ENCODE measurements around the gene MAP3K7CL.
"Not testable (repeated sequence)": the region's sequence is repeated elsewhere in the genome, so short reads cannot be mapped to it uniquely, and the experiment has no call there.

Gene MAP3K7CL

DNA sequence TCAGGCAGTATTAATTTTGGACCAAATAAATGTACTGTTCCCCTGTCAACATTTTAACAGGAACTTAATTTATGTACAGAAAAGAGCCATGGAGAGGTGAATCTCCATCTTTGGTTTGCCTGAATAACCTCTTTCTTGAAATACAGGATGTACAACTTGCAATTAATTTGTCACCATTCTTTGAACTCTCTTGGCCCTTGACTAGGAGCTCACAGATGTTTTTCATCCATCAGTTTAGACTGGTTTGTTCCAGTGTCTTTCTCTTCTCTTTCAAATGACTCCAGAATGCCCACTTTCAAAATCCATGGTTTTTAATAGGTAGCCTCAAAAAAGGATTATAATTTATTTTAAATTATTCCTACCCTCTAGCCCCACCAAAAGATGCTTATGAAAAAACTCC lies 5.0 kb downstream of the MAP3K7CL start:
- no peak for DNase-seq

DNA sequence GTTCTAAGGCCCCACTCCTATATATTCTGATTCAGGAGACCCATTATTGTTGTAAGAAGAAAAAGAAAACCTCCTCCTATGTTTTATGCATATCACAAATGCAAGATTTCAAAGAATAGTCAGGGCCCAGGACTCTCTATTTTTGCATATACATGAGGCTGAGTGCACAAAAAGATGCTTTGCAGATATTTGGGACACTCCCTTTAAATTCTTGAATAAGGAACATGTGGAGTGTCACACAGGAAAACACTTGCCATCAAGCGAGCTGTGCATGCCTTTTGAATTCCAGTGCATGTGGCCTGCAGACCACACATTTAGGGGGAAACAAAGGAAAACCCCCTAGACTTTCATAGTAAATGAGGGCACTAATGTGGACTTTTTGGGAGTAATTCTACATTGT lies 5.6 kb downstream of the MAP3K7CL start:
- DNase-seq, result no peak

DNA sequence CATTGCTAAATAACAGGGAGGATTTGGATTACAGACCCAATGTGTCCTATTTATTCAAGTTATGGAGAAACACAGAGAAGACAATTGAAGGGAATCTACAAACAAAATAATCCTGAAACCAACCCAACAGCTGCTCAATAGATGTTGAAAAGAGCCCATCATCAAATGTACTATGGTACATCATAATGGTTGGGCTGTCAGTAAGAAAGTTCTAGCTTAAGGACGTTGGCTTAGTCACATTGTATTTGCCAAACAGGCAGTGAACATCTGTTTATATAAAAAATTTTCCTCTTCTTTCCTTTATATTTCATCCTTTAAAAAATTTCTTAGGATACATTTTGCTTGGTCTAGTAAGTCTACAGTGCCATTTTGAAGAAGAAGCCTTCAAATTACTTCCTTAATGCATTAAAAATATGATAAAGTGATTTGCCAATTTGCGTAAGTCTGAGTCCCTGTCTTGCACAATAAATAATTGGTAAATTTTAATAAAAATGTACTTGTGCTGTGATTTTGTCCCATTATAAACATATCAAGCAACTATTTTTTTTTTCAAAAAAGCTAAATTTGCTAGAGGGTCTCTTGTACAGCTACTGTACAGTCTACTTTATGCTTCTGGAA lies 14.4 kb downstream of the MAP3K7CL start:
- no peak for DNase-seq

DNA sequence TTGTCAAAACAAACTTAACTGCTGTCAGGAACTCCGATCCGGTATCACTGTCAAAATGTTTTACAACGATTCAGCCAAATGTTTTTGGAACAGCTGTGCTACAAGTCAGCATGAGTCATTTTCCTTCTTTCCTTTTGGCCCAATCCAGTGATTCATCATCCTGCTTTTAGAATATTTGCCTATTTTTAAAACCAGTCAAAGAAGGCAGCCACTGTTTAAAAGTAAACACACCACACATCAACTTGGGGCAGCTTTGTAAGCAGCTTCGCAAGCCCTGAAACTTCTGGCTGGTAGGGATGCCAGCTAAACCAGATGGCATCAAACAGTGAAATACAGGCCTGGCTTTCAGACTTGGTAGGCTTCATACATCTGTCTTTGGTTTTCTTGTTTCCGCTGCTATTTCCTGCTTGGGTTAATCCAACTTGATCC lies 14.9 kb downstream of the MAP3K7CL start:
- DNase-seq, result no peak

DNA sequence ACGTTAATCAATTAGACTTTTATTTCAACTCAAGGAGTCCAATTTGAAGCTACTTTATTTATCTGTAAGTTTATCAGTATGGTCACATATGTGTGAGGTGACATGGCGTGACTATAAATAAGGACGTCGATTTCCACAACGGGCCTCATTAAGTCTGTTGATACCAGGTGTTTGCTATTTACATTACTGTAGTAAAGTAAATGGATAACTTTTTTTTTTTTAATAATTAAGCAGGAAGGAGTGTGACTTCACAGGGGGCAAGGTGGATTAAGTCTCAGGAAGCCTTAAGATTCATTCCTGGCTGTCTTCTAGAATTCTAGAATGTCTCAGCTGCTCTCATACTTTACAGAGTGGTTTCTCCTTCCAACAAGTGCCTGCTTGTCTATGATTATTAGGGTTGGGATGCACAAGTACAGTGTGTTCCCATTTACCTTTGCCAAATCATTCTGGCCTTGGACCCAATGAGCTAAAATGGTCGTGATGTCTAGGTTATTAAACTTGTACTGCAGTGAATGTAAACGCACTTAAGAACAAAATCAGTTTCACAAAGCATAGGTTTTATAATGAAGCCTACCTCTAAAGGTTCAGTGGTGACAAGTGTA lies 15.5 kb downstream of the MAP3K7CL start:
- DNase-seq, result no peak

DNA sequence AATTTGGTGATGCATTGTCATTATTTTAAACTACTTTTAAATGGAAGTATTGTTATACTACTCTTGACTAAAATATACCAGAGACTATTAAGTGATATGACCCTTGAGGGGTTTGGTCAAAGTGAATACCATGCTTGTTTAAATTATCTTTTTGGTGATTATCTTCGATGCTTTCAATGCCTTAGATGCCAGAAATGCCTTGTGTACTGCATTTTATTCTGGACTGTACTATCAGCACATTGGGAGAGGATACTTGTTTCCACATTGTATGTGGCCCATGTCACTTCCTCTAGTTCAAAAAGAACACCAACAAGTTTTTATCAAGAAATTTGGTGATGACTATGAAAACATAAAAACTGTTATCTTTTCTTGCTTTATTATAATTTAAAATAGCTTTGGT lies 16.3 kb downstream of the MAP3K7CL start:
- DNase-seq, result no peak

DNA sequence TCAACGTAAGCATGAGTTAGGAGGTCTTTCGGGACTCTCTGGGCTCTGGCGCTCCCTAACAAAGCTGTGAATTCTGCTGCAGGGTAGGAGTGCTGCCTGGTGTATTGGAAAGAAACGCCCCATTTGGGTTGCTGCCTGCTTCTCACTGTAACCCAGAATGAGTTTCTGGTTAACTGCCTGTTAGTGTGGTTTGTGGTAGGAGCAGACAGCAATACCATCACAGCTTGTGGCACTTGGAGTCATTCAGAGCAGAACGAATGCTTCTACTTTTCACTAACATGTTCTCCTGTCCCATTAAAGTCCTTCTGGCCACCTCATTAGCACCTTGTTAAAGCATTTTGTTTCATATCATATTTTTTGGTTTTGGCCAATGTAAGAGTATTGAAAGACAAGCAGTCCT lies 18.1 kb downstream of the MAP3K7CL start:
- no peak for DNase-seq

DNA sequence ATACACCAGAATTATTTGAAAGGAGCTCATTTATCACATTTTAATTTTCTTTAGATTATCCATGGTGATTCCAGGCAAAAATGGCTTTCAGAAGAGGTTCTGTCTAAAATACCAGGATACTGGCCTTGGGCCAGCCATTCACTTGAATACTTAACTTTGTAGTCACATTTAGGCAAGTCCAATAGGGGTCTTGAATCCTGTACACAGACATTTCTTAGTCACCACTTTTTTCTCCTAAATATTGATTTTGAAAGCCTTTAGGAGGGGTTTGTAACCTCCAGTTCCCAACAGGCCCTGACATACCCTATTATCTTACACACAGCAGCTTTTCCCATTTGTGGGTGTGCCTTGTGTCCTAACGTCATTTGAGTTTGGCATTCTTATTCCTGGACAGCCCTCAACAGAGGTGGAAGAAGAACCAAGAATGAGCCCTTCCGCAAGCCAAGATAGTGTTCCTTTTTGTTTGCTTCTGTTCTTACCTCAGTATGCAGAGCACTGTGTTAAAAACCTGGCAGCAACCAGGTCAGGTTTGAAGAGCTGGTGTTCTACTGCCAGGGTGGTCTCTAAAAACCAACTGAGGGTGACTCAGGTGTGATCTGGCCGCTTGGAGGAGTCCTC lies 19.5 kb downstream of the MAP3K7CL start:
- no peak for DNase-seq

DNA sequence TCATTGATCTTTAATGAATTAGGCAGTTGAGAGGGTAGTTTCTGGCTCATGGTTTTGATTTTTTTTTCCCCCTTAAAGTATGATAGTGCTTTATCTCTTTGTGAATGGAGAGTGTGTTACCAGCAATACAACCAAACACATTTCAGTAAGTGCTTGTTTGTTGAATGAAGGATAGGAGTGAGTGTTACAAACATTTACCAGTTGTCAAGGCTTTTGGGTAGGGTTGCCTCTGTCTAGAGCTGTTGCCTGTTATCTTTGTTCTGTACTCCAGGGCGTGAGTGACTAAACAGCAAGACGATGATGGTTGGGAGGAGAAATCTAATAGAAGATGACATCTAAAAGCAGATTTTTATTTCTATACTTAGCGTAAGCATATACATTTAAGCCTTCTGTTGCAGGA lies 21.5 kb downstream of the MAP3K7CL start:
- DNase-seq, result no peak

DNA sequence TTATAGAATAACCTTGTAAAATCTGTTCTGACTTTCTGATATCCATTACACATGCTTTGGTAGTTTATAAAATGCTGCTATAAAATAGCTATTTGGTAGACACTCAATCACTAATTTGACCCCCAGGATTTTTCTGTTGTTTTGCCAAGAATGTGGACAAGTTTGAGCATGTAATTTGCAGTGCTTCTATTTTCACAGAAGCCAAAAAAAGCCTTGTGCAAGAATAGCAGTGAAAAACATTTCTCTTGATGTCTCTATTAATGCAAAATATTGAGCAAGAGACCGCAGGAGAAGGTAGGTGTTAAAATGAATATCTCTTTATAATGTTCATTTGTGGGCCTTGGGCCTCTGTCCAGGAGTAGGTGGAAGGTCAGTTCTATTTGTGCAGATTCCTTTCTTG lies 22.5 kb downstream of the MAP3K7CL start:
- DNase-seq, result no peak

DNA sequence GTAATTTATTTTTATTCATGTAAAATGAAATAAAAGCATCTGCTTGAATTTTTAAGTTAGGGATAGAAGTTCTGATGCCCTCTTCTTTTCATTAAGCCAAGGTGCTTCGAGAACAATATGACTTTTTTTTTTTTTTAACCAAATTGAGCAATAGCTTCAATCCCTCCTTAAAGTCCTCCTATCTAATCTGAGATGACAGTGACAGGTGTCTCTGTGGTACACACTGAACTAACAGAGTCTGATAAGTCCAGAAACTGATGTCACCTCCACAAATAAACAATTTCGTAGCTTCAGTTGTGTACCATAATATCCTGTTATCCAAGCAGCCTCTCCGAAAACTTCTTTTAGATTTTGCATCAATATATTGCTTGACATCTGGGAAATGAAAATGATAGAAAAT lies 23.8 kb downstream of the MAP3K7CL start:
- DNase-seq, result no peak

DNA sequence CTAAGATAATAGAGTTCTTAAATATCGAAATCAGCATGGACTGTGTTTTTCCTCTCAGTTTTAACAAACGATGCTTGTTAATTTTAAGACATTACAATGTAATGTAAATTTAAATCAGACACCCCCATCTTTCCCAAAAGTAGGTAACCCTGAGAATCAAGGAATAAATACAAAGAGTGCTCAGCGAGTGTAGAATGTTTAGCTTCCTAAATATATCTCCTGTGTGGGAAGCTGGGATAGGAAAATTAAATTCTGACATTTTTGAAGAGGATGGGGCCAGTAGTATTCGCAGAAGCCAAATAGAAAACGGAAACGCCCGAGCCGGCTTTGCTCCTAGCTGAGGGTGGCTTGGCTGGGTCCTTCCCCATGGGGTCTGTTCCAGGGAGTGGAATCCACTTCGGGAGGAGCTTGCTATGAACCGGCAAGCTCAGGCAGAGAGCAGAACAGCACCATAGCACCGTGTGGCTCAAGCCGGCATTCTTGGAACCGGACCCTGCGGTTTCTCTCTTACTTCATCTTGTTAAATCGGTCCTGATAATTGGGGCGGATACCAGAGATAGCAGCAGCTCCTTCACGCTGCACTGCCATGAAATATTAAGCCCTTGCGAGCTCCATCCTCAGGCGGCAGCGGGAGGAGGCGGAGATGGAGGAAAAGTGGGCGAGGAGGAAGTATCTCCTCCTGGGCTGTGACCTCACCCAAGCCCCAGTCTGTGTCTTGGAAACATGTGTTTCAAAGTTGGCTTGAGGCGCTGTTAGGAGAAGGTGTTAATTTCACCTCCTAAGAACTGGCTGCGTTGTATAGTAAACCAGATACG lies 24.9 kb downstream of the MAP3K7CL start:
- peak in 1 of 2 experiments; percentile 43 for DNase-seq

DNA sequence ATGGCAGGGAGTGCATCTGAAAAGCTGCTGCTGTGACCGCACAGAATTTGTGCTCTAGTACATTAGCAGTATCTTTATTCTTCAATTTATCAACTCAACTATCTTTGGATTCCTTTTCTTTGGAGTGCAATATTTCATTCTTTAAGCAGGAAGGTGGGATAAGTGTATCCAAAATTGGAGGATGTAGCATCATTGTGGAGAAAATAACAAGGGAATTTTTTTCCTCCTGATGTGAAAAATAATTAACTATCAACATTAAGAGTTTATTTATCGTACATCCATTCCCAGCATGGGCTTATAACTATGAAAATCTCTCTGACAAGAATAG lies 25.5 kb downstream of the MAP3K7CL start:
- no peak for DNase-seq

DNA sequence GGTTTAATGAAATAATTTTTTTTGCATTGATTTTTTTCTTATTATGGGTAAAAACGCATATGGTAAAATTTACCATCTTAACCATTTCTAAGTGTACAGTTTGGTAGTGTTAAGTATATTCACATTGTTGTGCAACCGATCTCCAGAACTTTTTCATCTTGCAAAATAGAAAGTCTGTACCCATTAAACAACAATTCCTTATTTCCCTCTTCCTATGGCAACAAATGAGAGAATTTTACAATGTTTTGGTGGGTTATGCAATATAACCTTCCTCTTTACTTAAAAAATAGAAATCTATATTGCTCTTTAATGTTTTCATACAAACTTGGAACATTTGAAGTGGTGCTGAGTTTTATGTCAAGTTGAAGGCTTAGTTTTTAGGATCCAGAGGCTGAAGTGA lies 26.6 kb downstream of the MAP3K7CL start:
- DNase-seq, result no peak

DNA sequence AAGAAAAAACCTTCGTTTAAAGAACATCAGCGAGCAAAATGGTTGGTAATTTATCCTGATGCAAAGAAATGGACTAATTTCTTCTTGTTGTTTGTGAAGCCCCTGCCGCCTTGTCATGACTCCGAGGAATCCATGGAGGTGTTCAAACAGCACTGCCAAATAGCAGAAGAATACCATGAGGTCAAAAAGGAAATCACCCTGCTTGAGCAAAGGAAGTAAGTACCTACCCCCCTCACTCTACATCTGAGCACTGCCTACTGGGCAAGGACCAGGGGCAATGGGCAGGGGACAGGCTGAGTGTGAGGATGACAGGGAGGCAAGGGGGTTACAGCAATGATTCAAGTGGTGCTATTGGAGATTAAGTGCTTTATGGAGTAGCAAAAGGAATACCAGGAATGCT lies 29.4 kb downstream of the MAP3K7CL start:
- no peak for DNase-seq

DNA sequence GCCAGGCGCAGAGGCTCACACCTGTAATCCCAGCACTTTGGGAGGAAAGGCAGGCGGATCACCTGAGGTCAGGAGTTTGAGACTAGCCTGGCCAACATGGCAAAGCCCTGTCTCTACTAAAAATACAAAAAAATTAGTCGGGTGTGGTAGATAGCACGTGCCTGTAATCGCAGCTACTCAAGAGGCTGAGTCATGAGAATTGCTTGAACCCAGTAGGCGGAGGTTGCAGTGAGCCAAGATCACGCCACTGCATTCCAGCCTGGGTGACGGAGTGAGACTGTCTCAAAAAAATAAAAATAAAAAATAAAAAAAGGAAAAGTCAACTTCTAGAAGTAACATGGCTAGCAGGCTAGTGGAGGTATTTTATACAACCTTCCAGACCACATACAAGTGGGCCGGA lies 32.4 kb downstream of the MAP3K7CL start:
- DNase-seq, result not testable (repeated sequence)

DNA sequence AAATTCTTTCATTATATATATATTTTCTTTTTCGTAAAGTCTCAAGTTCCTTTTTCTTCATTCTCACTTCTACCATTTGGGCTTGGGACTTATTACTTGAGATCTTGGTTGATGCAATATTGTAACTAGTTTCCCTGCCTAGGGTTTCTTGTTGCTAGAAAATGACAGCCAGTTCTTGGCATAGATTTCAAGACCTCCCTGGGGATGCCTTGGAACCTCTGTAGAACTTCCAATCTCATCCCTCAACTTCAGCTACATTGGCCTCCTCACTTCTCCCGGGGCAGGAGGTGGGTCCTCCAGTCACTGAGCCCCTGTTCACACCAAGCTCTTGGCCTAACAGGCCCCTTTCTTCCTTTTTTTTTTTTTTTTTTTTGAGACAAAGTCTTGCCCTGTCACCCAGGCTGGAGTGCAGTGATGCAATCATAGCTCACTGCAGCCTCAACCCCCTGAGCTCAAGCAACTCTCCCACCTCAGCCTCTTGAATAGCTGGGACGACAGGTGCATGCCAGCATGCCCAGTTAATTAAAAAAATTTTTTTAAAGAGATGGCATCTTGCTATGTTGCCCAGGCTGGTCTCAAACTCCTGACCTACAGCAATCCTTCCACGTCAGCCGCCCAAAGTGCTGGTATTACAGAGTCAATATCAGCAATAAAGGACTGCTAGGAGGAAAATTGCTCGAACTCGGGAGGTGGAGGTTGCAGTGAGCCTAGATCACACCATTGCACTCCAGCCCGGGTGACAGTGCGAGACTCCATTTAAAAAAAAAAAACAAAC lies 33.1 kb downstream of the MAP3K7CL start:
- DNase-seq, result no peak

DNA sequence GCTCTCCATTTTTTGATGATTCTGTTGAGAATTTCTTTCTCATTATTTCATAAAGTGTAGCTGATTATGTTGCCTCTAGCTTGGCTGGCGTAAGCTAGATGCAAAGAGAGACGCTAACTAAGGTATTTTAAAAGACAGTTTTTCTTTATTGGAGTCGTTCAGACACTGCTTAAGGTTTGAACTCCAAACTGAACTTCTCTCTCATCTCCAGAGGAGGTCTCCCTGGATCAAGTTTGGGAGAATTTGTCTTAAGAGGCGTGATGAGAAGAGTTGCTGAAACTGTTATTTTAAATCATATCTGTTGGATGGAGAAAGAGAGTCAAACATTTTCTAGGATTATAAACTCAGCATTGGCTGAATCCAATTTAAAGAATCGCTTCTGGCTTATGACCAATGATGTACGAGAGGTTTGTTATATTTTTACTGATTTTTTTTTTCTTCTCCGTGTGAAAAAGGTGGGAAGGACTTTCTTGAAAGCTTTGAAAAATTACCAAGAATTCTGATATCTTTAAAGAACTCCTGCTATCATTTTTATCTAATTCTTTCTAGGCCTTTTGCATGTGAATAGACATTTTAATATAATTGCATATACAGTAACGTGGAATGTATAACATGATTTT lies 34.0 kb downstream of the MAP3K7CL start:
- peak; percentile 53 to 58 for DNase-seq

DNA sequence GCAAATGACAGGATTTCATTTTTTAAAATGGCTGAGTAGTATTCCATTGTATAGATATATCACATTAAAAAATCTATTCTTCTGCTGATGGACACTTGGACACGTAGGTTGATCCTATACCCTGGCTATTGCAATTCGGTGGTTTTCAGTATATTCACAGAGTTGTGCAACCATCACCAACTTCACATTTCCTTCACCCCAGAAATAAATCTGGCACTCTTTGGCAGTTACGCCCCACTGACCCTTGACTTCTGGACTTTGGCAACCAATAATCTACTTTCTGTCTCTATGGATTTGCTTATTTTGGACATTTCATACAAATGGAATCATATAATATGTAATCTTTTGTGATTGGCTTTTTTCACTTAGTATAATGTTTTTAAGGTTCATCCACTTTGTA lies 35.9 kb downstream of the MAP3K7CL start:
- no peak for DNase-seq

DNA sequence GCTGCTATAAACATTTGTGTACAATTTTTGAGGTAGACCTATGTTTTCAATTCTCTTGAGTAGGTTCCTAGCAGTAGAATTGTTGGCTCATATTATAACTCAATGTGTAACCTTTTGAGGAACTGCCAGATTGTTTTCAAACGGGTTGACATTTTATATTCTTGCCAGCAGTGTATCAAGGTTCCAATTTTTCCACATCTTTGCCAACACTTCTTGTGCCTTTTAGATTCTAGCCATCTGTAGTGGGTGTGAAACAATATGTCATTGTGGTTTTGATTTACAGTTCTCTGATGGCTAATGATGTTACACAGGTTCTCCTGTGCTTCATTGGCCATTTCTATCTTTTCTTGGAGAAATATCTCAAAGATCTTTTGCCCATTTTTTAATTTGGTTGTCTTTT lies 36.4 kb downstream of the MAP3K7CL start:
- no peak for DNase-seq

DNA sequence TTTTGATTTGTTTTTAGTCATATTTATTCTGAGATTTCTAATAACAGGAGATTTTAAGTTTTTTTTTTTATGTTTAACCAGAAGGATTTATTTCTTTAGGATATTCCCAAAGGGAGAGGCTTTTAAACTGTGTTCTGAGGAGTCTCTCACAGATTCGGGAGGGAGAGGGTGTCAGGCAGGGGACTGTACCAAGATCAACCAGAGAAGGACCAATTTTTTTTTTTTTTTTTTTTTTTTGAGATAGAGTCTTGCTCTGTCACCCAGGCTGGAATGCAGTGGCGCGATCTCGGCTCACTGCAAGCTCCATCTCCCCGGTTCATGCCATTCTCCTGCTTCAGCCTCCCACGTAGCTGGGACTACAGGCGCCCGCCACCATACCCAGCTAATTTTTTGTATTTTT lies 37.0 kb downstream of the MAP3K7CL start:
- not testable (repeated sequence) for DNase-seq

DNA sequence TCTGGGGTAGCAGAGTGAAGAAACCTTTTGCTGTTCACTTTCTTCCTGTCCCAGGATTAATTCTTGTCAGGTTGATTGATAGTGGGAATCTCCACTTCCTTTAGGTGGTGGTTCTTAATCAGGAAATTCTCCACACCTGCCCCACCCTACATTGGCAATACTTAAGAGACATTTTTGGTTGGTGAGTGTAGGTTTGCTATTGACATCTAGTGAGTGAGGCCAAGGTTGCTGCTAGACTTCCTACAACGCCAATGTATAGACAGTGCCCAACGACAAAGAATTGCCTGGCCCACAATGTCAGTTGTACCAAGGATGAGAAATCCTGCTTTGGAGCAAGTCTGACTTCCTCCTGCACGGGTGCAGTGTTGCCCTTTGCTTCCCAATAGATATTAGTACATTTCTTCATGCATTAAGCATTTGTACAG lies 38.5 kb downstream of the MAP3K7CL start:
- DNase-seq, result no peak

DNA sequence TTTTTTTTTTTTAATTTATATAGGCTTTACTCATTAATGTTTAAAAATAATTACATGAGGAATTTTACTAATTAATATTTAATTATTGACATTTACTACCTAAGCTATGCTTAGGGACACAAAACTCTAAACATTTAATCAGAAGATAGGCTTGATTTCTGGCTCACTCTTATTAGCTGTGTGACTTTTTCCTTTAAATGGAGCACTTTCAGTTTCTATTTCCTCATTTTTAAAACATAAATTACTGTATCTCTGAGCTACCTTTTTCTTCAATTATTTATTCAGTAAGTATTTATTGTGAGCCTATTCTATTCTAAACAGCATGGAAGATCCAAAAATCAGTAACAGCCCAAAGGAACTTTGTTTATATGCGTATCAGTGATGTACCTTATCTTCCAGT lies 40.5 kb downstream of the MAP3K7CL start:
- DNase-seq, result no peak
